A549 (cell line): ENCODE data around the gene SMCO2. TPM values are rescaled to one million over a fixed set of nuclear protein-coding genes. Genes with fewer than 3 reads are reported as not detected.
A peak's percentile ranks its signal among the peaks of the same experiment; 100 is the strongest.

Experiments
- ATAC-seq, 2 experiments: fragments of 200-7000 bp in 1 of 2; fragments of >200 bp in 1 of 2; cut with Nextera tagmentation in 1 of 2; cut with Tn5 transposase in 1 of 2; 3 replicates each; pipeline versions ENCODE4 v1.8.0 to v1.9.1; 2018 to 2020; ENCODE audit warnings: mild to moderate bottlenecking in 1 of 2, moderate library complexity in 1 of 2
- CTCF ChIA-PET: fragments of 300-600 bp; sonication (Branson Sonifier 250); formaldehyde crosslinking; extraction: SDS; loops from one replicate; lab custom pipeline; 2021; ENCODE audit warnings: antibody characterized with exemption, inconsistent platforms; lab: Yijun Ruan, JAX
- POLR2A ChIA-PET: fragments of 350-600 bp; formaldehyde crosslinking; extraction: SDS; loops from one replicate; lab custom pipeline; 2021; ENCODE audit warnings: antibody characterized with exemption, inconsistent platforms; lab: Yijun Ruan, JAX
- DNase-seq, 2 experiments: peaks; one replicate each; pipeline versions ENCODE4 v3.0.0 to v3.0.0-alpha.2; 2011 to 2016; ENCODE audit warnings: low read depth in 1 of 2, low spot score in 1 of 2
- FAIRE-seq: peaks from 2 replicates; lab custom pipeline; 2011; peaks lifted over from hg19 to GRCh38; lab: Jason Lieb, UNC
- H3K27ac ChIP-seq, 2 experiments: fragments of >200 bp; sonication (Bioruptor Twin); formaldehyde crosslinking; 3 replicates each; pipeline ENCODE4 v1.5.1; 2016 to 2017
- H3K4me1 ChIP-seq: fragments of >200 bp; sonication (Bioruptor Twin); formaldehyde crosslinking; 3 replicates; pipeline ENCODE4 v1.6.1; 2016
- H3K4me2 ChIP-seq: fragments of >200 bp; sonication (Bioruptor Twin); formaldehyde crosslinking; 3 replicates; pipeline ENCODE4 v1.6.1; 2016
- H3K4me3 ChIP-seq: fragments of >200 bp; sonication (Bioruptor Twin); formaldehyde crosslinking; 3 replicates; pipeline ENCODE4 v1.5.1; 2016
- H3K9me3 ChIP-seq: fragments of >200 bp; sonication (Bioruptor Twin); formaldehyde crosslinking; 3 replicates; pipeline ENCODE4 v1.6.1; 2016
- BHLHE40 ChIP-seq: IDR thresholded peaks from 2 replicates; pipeline ENCODE4 v1.6.1; 2012; ENCODE audit warnings: low read depth, low read length, inconsistent platforms
- CHD2 ChIP-seq: fragments of 150-350 bp; IDR thresholded peaks from 2 replicates; pipeline ENCODE4 v1.6.1; 2014; ENCODE audit warnings: low read length; ENCODE audit not compliant: partially characterized antibody
- ESRRA ChIP-seq: fragments of 150-350 bp; IDR thresholded peaks from 2 replicates; pipeline ENCODE4 v1.6.1; 2014; ENCODE audit warnings: mild to moderate bottlenecking, low read length, borderline replicate concordance
- FOSL2 ChIP-seq, 2 experiments: fragments of 450-650 bp in 1 of 2; fragments of >200 bp in 1 of 2; sonication (Bioruptor Twin) in 1 of 2; formaldehyde crosslinking; IDR thresholded peaks; 2 replicates each; pipeline versions ENCODE4 v1.5.0 to v1.6.1; 2016 to 2020; ENCODE audit warnings: mild to moderate bottlenecking in 1 of 2, moderate library complexity in 1 of 2
- GATA3 ChIP-seq: IDR thresholded peaks from 2 replicates; pipeline ENCODE4 v1.6.1; 2012; ENCODE audit warnings: borderline replicate concordance
- HOXA7 ChIP-seq: fragments of 250-450 bp; sonication (Bioruptor Pico); IDR thresholded peaks from 2 replicates; pipeline ENCODE4 v1.5.0; 2020; ENCODE audit warnings: mild to moderate bottlenecking, moderate library complexity
- JUNB ChIP-seq: fragments of >200 bp; sonication (Bioruptor Twin); formaldehyde crosslinking; IDR thresholded peaks from 2 replicates; pipeline ENCODE4 v1.6.1; 2016
- KDM5A ChIP-seq: fragments of 200-600 bp; sonication (generic); IDR thresholded peaks from 2 replicates; pipeline ENCODE4 v1.6.1; 2016; ENCODE audit warnings: antibody characterized with exemption, mild to moderate bottlenecking
- MAFK ChIP-seq: fragments of 450-650 bp; IDR thresholded peaks from 2 replicates; pipeline ENCODE4 v1.6.1; 2014; ENCODE audit not compliant: partially characterized antibody
- NFE2L2 ChIP-seq: fragments of 150-350 bp; conservative IDR thresholded peaks from 2 replicates; pipeline ENCODE4 v1.6.1; 2014; ENCODE audit warnings: low read length
- NPAS2 ChIP-seq: fragments of 250-450 bp; sonication (Bioruptor Pico); IDR thresholded peaks from 2 replicates; pipeline ENCODE4 v1.8.0; 2022; ENCODE audit warnings: mild to moderate bottlenecking, moderate library complexity, borderline replicate concordance
- RAD21 ChIP-seq, 2 experiments: fragments of >200 bp in 1 of 2; sonication (Bioruptor Twin) in 1 of 2; formaldehyde crosslinking in 1 of 2; IDR thresholded peaks in 1 of 2; conservative IDR thresholded peaks in 1 of 2; 2 replicates in 1 of 2; 3 replicates in 1 of 2; pipeline ENCODE4 v1.6.1; 2012 to 2018; ENCODE audit warnings: inconsistent platforms in 1 of 2
- SREBF2 ChIP-seq: fragments of 450-650 bp; IDR thresholded peaks from 2 replicates; pipeline ENCODE4 v1.6.1; 2014; ENCODE audit warnings: mild to moderate bottlenecking, moderate library complexity
- TFCP2L1 ChIP-seq: fragments of 250-450 bp; sonication (Bioruptor Pico); IDR thresholded peaks from 2 replicates; pipeline ENCODE4 v1.5.0; 2021; ENCODE audit warnings: mild to moderate bottlenecking
- ZC3H11A ChIP-seq: fragments of 450-650 bp; IDR thresholded peaks from 2 replicates; pipeline ENCODE4 v1.6.1; 2014; ENCODE audit warnings: antibody characterized with exemption, mild to moderate bottlenecking
- ZNF302 ChIP-seq: fragments of 250-450 bp; sonication (Bioruptor Pico); IDR thresholded peaks from 2 replicates; pipeline ENCODE4 v1.9.0; 2021; ENCODE audit warnings: inconsistent platforms, mild to moderate bottlenecking, moderate library complexity
- whole genome bisulfite sequencing: methylation state at CpG from one replicate; pipeline ENCODE4 v1.1.6; 2017; ENCODE audit errors: missing lambda C conversion rate; 5-methylcytosine and 5-hydroxymethylcytosine counted together
- polyA plus RNA-seq, 4 experiments: library from polyadenylated mRNA; depleted of rRNA in 3 of 4; stranded (reverse); fragments of >200 nt; fragmentation: RNase III in 1 of 4; extraction: RNeasy Plus Mini Kit Qiagen cat#74134 plus additional on column Dnase treatment in 1 of 4; gene quantifications; 2 replicates in 3 of 4; 3 replicates in 1 of 4; pipeline ENCODE4 v1.2.3, GENCODE V29; 2011 to 2017
- TF ChIP-seq, protein P1 (sequence below): IDR thresholded peaks from 2 replicates; pipeline ENCODE4 v1.6.1; 2012; ENCODE audit warnings: low read depth, borderline replicate concordance
- TF ChIP-seq, protein P2 (sequence below): fragments of >200 bp; sonication (Bioruptor Twin); formaldehyde crosslinking; IDR thresholded peaks from 3 replicates; pipeline ENCODE4 v1.5.1; 2016
- TF ChIP-seq, protein P3 (sequence below): IDR thresholded peaks from 2 replicates; pipeline ENCODE4 v1.6.1; 2012
- TF ChIP-seq, protein P4 (sequence below): fragments of 250-450 bp; sonication (Bioruptor Pico); IDR thresholded peaks from 2 replicates; pipeline ENCODE4 v1.5.0; 2020; ENCODE audit warnings: low read depth, mild to moderate bottlenecking, moderate library complexity
- TF ChIP-seq, protein P5 (sequence below): fragments of 150-350 bp; IDR thresholded peaks from 2 replicates; pipeline ENCODE4 v1.6.1; 2014; ENCODE audit warnings: low read depth, mild to moderate bottlenecking, low read length
- TF ChIP-seq, protein P6 (sequence below): fragments of 200-600 bp; sonication (generic); IDR thresholded peaks from 2 replicates; pipeline ENCODE4 v1.6.1; 2016; ENCODE audit warnings: antibody characterized with exemption, mild to moderate bottlenecking, moderate library complexity
- TF ChIP-seq, protein P7 (sequence below): fragments of >200 bp; sonication (Bioruptor Twin); formaldehyde crosslinking; IDR thresholded peaks from 3 replicates; pipeline ENCODE4 v1.6.1; 2016

SMCO2 gene
- polyA plus RNA-seq, 2 of the 4 experiments (the other 2 are of a cell fraction): 0.14 to 0.28 TPM

DNA sequence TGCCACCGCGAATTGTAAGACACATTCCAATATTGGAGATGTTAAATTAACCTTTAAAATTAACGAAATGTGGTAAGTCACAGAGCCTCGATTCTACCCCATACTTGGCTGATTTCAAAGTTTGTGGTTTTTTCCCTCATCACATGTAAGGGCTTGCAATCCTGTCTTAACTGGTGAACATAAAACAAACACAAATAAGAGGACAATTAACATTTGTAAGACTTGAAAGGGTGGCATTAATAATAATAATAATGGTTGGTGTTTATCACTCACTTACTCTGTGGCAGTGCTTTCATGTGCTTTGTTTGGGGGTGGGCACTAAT lies 104.1 kb downstream of the SMCO2 start:
- ATAC-seq (no peak), DNase-seq (no peak), FAIRE-seq (no peak)
- Histone ChIP-seq H3K4me2 (peak overlapping the region; percentile 96), H3K9me3 (no peaks in the 10 kb centered on the region), H3K4me1 (peaks cover 56% of the 10 kb centered on the region), H3K27ac (peak overlapping the region; percentile 90 to 96), H3K4me3 (no peak overlapping the region)
- POLR2A ChIA-PET: interaction anchor here (1.0 to 3.2 kb wide), 2 partner anchors 14 to 27 kb away, joined by 5 to 43 read pairs; partner anchors contain the start of gene PPFIBP1
- TF ChIP-seq CHD2: no peak
- TF ChIP-seq FOSL2 (IDR thresholded peaks at IDR 0.05): no peak
- no peak for TF ChIP-seq FOSL2 (CRISPR knock-in tag; IDR thresholded peaks at IDR 0.05)
- TF ChIP-seq, protein P1, sequence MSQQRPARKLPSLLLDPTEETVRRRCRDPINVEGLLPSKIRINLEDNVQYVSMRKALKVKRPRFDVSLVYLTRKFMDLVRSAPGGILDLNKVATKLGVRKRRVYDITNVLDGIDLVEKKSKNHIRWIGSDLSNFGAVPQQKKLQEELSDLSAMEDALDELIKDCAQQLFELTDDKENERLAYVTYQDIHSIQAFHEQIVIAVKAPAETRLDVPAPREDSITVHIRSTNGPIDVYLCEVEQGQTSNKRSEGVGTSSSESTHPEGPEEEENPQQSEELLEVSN: no peak
- TF ChIP-seq, protein P2, sequence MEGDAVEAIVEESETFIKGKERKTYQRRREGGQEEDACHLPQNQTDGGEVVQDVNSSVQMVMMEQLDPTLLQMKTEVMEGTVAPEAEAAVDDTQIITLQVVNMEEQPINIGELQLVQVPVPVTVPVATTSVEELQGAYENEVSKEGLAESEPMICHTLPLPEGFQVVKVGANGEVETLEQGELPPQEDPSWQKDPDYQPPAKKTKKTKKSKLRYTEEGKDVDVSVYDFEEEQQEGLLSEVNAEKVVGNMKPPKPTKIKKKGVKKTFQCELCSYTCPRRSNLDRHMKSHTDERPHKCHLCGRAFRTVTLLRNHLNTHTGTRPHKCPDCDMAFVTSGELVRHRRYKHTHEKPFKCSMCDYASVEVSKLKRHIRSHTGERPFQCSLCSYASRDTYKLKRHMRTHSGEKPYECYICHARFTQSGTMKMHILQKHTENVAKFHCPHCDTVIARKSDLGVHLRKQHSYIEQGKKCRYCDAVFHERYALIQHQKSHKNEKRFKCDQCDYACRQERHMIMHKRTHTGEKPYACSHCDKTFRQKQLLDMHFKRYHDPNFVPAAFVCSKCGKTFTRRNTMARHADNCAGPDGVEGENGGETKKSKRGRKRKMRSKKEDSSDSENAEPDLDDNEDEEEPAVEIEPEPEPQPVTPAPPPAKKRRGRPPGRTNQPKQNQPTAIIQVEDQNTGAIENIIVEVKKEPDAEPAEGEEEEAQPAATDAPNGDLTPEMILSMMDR: no peak
- no peak for TF ChIP-seq TFCP2L1 (CRISPR knock-in tag)
- CTCF ChIA-PET: interaction anchor here (1.3 to 1.5 kb wide), 2 partner anchors 16 to 26 kb away, joined by 3 to 9 read pairs; partner anchors contain the start of gene PPFIBP1
- WGBS: 87% methylated on average over 4 of the region's 4 CpGs

DNA sequence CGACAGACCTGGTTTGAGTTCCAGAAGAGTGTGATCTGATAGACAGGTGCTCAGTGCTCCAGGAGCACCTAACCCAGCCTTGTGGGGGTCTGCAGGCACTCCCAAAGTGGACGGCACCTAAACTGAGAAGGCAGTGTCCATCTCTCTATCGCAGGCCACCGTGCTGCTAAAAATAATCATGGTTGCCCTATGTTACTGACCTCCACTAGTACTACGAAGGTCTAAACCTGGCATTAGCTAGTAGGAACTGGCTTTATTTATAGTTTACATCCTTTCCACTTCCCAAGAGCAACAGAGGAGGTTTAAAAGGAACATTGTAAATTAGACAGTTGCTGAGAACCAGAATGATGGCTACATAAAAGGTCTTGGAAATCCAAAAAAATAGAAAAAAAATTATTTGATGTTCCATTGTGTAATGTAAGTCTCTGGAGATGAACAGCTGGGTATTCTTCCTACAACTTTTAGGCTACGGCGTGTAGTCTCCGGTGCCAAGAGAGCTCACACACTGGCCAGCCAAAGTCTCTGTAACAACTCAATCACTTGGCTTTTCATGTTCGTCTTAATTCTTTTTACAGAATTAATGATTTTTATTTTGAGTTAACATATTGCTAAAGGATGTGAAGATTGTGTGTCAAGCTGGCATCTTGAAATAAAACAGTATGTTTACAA lies 104.8 kb downstream of the SMCO2 start:
- WGBS: 94% methylated on average over 9 of the region's 9 CpGs
- H3K27ac ChIP-seq: peak overlapping the region; percentile 90 to 96
- ATAC-seq: no peak
- DNase-seq: no peak
- no peak for FAIRE-seq
- H3K4me1 ChIP-seq: peaks cover 63% of the 10 kb centered on the region
- TF ChIP-seq, protein P3, sequence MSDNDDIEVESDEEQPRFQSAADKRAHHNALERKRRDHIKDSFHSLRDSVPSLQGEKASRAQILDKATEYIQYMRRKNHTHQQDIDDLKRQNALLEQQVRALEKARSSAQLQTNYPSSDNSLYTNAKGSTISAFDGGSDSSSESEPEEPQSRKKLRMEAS: no peak
- TF ChIP-seq JUNB (no peak), ZC3H11A (no peak), SREBF2 (no peak), GATA3 (no peak), NPAS2 (CRISPR knock-in tag) (no peak), HOXA7 (CRISPR knock-in tag) (no peak), ESRRA (no peak), MAFK (no peak), NFE2L2 (no peak), BHLHE40 (no peak), ZNF302 (CRISPR knock-in tag) (no peak), KDM5A (no peak), CHD2 (no peak), RAD21 (conservative IDR thresholded peaks at IDR 0.05 in 1 of 2, IDR thresholded peaks at IDR 0.05 in 1 of 2) (no peak)
- TF ChIP-seq, protein P2: no peak
- TF ChIP-seq, protein P4, sequence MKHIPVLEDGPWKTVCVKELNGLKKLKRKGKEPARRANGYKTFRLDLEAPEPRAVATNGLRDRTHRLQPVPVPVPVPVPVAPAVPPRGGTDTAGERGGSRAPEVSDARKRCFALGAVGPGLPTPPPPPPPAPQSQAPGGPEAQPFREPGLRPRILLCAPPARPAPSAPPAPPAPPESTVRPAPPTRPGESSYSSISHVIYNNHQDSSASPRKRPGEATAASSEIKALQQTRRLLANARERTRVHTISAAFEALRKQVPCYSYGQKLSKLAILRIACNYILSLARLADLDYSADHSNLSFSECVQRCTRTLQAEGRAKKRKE (CRISPR knock-in tag): no peak
- TF ChIP-seq, protein P5, sequence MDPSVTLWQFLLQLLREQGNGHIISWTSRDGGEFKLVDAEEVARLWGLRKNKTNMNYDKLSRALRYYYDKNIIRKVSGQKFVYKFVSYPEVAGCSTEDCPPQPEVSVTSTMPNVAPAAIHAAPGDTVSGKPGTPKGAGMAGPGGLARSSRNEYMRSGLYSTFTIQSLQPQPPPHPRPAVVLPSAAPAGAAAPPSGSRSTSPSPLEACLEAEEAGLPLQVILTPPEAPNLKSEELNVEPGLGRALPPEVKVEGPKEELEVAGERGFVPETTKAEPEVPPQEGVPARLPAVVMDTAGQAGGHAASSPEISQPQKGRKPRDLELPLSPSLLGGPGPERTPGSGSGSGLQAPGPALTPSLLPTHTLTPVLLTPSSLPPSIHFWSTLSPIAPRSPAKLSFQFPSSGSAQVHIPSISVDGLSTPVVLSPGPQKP: no peak
- TF ChIP-seq, protein P6, sequence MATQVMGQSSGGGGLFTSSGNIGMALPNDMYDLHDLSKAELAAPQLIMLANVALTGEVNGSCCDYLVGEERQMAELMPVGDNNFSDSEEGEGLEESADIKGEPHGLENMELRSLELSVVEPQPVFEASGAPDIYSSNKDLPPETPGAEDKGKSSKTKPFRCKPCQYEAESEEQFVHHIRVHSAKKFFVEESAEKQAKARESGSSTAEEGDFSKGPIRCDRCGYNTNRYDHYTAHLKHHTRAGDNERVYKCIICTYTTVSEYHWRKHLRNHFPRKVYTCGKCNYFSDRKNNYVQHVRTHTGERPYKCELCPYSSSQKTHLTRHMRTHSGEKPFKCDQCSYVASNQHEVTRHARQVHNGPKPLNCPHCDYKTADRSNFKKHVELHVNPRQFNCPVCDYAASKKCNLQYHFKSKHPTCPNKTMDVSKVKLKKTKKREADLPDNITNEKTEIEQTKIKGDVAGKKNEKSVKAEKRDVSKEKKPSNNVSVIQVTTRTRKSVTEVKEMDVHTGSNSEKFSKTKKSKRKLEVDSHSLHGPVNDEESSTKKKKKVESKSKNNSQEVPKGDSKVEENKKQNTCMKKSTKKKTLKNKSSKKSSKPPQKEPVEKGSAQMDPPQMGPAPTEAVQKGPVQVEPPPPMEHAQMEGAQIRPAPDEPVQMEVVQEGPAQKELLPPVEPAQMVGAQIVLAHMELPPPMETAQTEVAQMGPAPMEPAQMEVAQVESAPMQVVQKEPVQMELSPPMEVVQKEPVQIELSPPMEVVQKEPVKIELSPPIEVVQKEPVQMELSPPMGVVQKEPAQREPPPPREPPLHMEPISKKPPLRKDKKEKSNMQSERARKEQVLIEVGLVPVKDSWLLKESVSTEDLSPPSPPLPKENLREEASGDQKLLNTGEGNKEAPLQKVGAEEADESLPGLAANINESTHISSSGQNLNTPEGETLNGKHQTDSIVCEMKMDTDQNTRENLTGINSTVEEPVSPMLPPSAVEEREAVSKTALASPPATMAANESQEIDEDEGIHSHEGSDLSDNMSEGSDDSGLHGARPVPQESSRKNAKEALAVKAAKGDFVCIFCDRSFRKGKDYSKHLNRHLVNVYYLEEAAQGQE: no peak
- TF ChIP-seq, protein P7, sequence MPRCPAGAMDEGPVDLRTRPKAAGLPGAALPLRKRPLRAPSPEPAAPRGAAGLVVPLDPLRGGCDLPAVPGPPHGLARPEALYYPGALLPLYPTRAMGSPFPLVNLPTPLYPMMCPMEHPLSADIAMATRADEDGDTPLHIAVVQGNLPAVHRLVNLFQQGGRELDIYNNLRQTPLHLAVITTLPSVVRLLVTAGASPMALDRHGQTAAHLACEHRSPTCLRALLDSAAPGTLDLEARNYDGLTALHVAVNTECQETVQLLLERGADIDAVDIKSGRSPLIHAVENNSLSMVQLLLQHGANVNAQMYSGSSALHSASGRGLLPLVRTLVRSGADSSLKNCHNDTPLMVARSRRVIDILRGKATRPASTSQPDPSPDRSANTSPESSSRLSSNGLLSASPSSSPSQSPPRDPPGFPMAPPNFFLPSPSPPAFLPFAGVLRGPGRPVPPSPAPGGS: no peak
- POLR2A ChIA-PET: interaction anchor here (3.2 kb wide), 1 partner anchor 27 kb away, joined by 43 read pairs; the partner anchor contains the start of gene PPFIBP1
- H3K4me2 ChIP-seq: peak overlapping the region; percentile 96
- CTCF ChIA-PET: interaction anchor here (1.1 to 1.3 kb wide), 3 partner anchors 10 to 15 kb away, joined by 3 read pairs; no protein-coding TSS in a partner anchor
- no peaks in the 10 kb centered on the region for H3K9me3 ChIP-seq
- no peak overlapping the region for H3K4me3 ChIP-seq
